ENCODE results near the gene SH3BGRL. TPM values are rescaled to one million over a fixed set of nuclear protein-coding genes. Genes with fewer than 3 reads are reported as not detected.

Gene SH3BGRL
- polyA plus RNA-seq, 1 of the 3 experiments (the other 2 are of a cell fraction) = 43.6 TPM

DNA sequence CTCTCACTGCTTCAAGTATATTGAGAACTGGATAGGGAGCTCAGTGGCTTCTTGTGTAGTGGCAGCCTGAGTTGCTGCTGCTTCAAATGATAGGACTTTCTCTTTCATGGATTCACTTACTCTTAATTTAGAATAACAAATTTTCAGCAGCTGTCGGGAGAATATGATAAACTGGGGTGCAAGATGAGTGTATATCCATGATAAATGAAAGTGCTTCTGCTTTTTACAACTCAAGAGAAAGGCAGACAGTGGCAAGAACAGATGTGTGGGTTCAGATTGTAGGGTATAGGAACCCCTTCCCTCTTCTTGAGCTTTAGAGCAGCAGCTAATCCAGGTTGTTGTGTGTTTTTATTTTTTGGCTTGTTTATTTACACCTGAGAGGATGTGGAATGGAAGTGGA, 1.0 kb downstream of the SH3BGRL start:
- Histone ChIP-seq H3K36me3 (replicated peaks in 1 of 2; ENCODE audit: control insufficient read depth in 1 of 2, insufficient read depth in 2 of 2, low read length in 1 of 2) (no peaks in the 10 kb centered on the region), H3K4me1 (ENCODE audit: control insufficient read depth in 1 of 2, insufficient read depth in 2 of 2, low read depth in 1 of 2, low read length in 1 of 2) (no peaks in the 10 kb centered on the region; a peak in 1 of 4 replicates), H3K9ac (peak overlapping the region; percentile 76; the same call in 1 of the 2 replicates), H3F3A (replicated peaks; ENCODE audit: insufficient read depth) (peaks cover 6% of the 10 kb centered on the region), H3K27ac (ENCODE audit: low read depth in 2 of 2, low read length in 1 of 2) (no peak overlapping the region; a peak in 2 of 4 replicates), H4K20me1 (ENCODE audit: insufficient read depth) (no peaks in the 10 kb centered on the region), H3K4me2 (peak overlapping the region; percentile 80), H3K9me3 (no peaks in the 10 kb centered on the region), H3K4me3 (ENCODE audit: low read depth in 2 of 2, low read length in 1 of 2) (peak overlapping the region; percentile 69), H3K9me2 (no peaks in the 10 kb centered on the region), H3K27me3 (ENCODE audit: insufficient read depth) (no peaks in the 10 kb centered on the region), H3K79me2 (ENCODE audit: insufficient read depth) (peaks cover 24% of the 10 kb centered on the region), H2AFZ (ENCODE audit: low read depth) (peak overlapping the region; percentile 92; the same call in 1 of the 2 replicates)
- DNase-seq = no peak
- WGBS (ENCODE audit: low lambda C conversion rate) = 0% methylated on average over 1 of the region's 1 CpG
- TF ChIP-seq JUND (IDR thresholded peaks at IDR 0.05) = no peak
- POLR2A ChIA-PET = no interaction called here
- CTCF ChIA-PET = no interaction called here

DNA sequence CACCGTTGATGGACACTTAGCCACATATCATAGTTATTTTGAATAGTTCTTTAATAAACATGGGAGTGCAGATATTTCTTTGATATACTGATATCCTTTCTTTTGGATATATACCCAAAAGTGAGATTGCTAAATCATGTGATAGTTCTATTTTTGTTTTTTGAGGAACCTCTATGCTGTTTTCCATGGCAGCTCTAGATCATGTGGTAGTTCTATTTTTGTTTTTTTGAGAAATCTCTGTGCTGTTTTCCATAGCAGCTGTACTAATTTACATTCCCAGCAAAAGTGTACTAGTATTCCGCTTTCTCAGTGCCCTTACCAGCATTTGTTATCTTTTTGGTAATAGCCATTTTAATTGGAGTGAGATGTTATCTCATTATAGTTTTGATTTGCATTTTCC, 3.6 kb downstream of the SH3BGRL start:
- Histone ChIP-seq H4K20me1 (ENCODE audit: insufficient read depth) (no peaks in the 10 kb centered on the region), H3K9me3 (no peaks in the 10 kb centered on the region), H3K4me3 (ENCODE audit: low read depth in 2 of 2, low read length in 1 of 2) (no peak overlapping the region), H3K27ac (ENCODE audit: low read depth in 2 of 2, low read length in 1 of 2) (no peak overlapping the region), H3K9me2 (no peaks in the 10 kb centered on the region), H2AFZ (ENCODE audit: low read depth) (no peak overlapping the region), H3K36me3 (replicated peaks in 1 of 2; ENCODE audit: control insufficient read depth in 1 of 2, insufficient read depth in 2 of 2, low read length in 1 of 2) (no peaks in the 10 kb centered on the region), H3F3A (replicated peaks; ENCODE audit: insufficient read depth) (peaks cover 6% of the 10 kb centered on the region), H3K4me2 (no peak overlapping the region), H3K4me1 (ENCODE audit: control insufficient read depth in 1 of 2, insufficient read depth in 2 of 2, low read depth in 1 of 2, low read length in 1 of 2) (no peaks in the 10 kb centered on the region; a peak in 1 of 4 replicates), H3K79me2 (ENCODE audit: insufficient read depth) (peaks cover 24% of the 10 kb centered on the region), H3K27me3 (ENCODE audit: insufficient read depth) (no peaks in the 10 kb centered on the region), H3K9ac (no peak overlapping the region)
- no peak for TF ChIP-seq SMC3 (IDR thresholded peaks at IDR 0.05; ENCODE audit: low read depth, low read length)
- no peak for TF ChIP-seq MEF2A (IDR thresholded peaks at IDR 0.05; ENCODE audit: borderline replicate concordance, low read depth)
- TF ChIP-seq, protein P1, sequence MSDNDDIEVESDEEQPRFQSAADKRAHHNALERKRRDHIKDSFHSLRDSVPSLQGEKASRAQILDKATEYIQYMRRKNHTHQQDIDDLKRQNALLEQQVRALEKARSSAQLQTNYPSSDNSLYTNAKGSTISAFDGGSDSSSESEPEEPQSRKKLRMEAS (IDR thresholded peaks at IDR 0.05; ENCODE audit: low read depth) = no peak
- TF ChIP-seq MXI1 (IDR thresholded peaks at IDR 0.05; ENCODE audit: low read depth, low read length) = no peak
- TF ChIP-seq, protein P2, sequence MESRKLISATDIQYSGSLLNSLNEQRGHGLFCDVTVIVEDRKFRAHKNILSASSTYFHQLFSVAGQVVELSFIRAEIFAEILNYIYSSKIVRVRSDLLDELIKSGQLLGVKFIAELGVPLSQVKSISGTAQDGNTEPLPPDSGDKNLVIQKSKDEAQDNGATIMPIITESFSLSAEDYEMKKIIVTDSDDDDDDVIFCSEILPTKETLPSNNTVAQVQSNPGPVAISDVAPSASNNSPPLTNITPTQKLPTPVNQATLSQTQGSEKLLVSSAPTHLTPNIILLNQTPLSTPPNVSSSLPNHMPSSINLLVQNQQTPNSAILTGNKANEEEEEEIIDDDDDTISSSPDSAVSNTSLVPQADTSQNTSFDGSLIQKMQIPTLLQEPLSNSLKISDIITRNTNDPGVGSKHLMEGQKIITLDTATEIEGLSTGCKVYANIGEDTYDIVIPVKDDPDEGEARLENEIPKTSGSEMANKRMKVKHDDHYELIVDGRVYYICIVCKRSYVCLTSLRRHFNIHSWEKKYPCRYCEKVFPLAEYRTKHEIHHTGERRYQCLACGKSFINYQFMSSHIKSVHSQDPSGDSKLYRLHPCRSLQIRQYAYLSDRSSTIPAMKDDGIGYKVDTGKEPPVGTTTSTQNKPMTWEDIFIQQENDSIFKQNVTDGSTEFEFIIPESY (IDR thresholded peaks at IDR 0.05; ENCODE audit: borderline replicate concordance, low read depth) = no peak
- TF ChIP-seq NFIC (IDR thresholded peaks at IDR 0.05; ENCODE audit: borderline replicate concordance) = no peak
- TF ChIP-seq CHD2 (IDR thresholded peaks at IDR 0.05; ENCODE audit: low read length, partially characterized antibody) = no peak
- TF ChIP-seq, protein P3, sequence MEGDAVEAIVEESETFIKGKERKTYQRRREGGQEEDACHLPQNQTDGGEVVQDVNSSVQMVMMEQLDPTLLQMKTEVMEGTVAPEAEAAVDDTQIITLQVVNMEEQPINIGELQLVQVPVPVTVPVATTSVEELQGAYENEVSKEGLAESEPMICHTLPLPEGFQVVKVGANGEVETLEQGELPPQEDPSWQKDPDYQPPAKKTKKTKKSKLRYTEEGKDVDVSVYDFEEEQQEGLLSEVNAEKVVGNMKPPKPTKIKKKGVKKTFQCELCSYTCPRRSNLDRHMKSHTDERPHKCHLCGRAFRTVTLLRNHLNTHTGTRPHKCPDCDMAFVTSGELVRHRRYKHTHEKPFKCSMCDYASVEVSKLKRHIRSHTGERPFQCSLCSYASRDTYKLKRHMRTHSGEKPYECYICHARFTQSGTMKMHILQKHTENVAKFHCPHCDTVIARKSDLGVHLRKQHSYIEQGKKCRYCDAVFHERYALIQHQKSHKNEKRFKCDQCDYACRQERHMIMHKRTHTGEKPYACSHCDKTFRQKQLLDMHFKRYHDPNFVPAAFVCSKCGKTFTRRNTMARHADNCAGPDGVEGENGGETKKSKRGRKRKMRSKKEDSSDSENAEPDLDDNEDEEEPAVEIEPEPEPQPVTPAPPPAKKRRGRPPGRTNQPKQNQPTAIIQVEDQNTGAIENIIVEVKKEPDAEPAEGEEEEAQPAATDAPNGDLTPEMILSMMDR (IDR thresholded peaks at IDR 0.05) = no peak
- no peak for TF ChIP-seq RFX5 (IDR thresholded peaks at IDR 0.05; ENCODE audit: low read length)
- TF ChIP-seq TEAD4 (IDR thresholded peaks at IDR 0.05; ENCODE audit: borderline replicate concordance, insufficient read depth) = no peak
- TF ChIP-seq FOXJ3 (CRISPR knock-in tag; IDR thresholded peaks at IDR 0.05) = no peak
- no peak for TF ChIP-seq RAD21 (IDR thresholded peaks at IDR 0.05; ENCODE audit: low read length)
- POLR2A ChIA-PET = no interaction called here
- no peak for DNase-seq
- 45% methylated on average over 2 of the region's 2 CpGs for WGBS (ENCODE audit: low lambda C conversion rate)
- CTCF ChIA-PET = interaction anchor here (1.5 kb wide), 1 partner anchor 10 kb away, joined by 5 read pairs; no protein-coding TSS in a partner anchor

Measured in SK-N-SH (cell line).